GM19395 (cell line): ENCODE results near the gene CDHR2.

ENCODE experiments used
- ATAC-seq: cut with Tn5 transposase; IDR thresholded peaks from one replicate; pipeline ENCODE4 v1.9.1; 2021; ENCODE audit warnings: mild to moderate bottlenecking, moderate library complexity; ENCODE audit not compliant: unreplicated experiment

Gene CDHR2

GRCh38 chr5:176527246-176528222, 21.6 kb upstream of the CDHR2 start:
- ATAC-seq, result no peak

GRCh38 chr5:176528301-176528700, 20.8 kb upstream of the CDHR2 start:
- ATAC-seq, result no peak

- ATAC-seq, result no peak
Observed at GRCh38 chr5:176528761-176529115, 20.4 kb upstream of the CDHR2 start.

GRCh38 chr5:176529116-176529740, 19.9 kb upstream of the CDHR2 start:
- no peak for ATAC-seq

GRCh38 chr5:176529741-176530141, 19.4 kb upstream of the CDHR2 start:
- no peak for ATAC-seq

GRCh38 chr5:176530393-176530982, 18.7 kb upstream of the CDHR2 start:
- ATAC-seq, result no peak

GRCh38 chr5:176530983-176531901, 17.9 kb upstream of the CDHR2 start:
- no peak for ATAC-seq

GRCh38 chr5:176531902-176532493, 17.1 kb upstream of the CDHR2 start:
- no peak for ATAC-seq

- ATAC-seq, result no peak
Observed at GRCh38 chr5:176532795-176533194, 16.3 kb upstream of the CDHR2 start.

GRCh38 chr5:176533390-176533789, 15.8 kb upstream of the CDHR2 start:
- ATAC-seq, result no peak

- ATAC-seq, result no peak
Observed at GRCh38 chr5:176533894-176534611, 15.1 kb upstream of the CDHR2 start.

GRCh38 chr5:176534640-176535039, 14.5 kb upstream of the CDHR2 start:
- no peak for ATAC-seq

GRCh38 chr5:176535101-176535663, 14.0 kb upstream of the CDHR2 start:
- ATAC-seq, result no peak

GRCh38 chr5:176535664-176536131, 13.4 kb upstream of the CDHR2 start:
- no peak for ATAC-seq

GRCh38 chr5:176536132-176536901, 12.8 kb upstream of the CDHR2 start:
- no peak for ATAC-seq

- ATAC-seq, result peak; percentile 57
Observed at GRCh38 chr5:176536902-176537553, 12.1 kb upstream of the CDHR2 start, which contains the start of gene RNF44. Gene RNF44, minus strand, starts transcription at chr5:176537402. Its CDS starts 4,930 bp downstream, at chr5:176532472.

- peak; percentile 69 for ATAC-seq
Observed at GRCh38 chr5:176537554-176538229, 11.4 kb upstream of the CDHR2 start.
